Tibial nerve (tissue), 4 donors: Measurements from ENCODE around the gene RBMS3. TPM values are rescaled to one million over a fixed set of nuclear protein-coding genes. Genes with fewer than 3 reads are reported as not detected.

Experiments
- DNase-seq, 2 donors: peaks; one replicate each; pipeline ENCODE4 v3.0.0-alpha.2; 2019; ENCODE audit warnings: low spot score in 2 of 2
- H3K27ac ChIP-seq, 4 donors: fragments of 200-600 bp; sonication (generic) in 3 of 4; one replicate each; pipeline ENCODE4 v1.5.1; 2017 to 2019; ENCODE audit warnings: mild to moderate bottlenecking in 1 of 4
- H3K27me3 ChIP-seq, 2 donors: fragments of 200-600 bp; sonication (generic) in 1 of 2; one replicate each; pipeline versions ENCODE4 v1.5.1 to v1.6.0; 2017 to 2019
- H3K36me3 ChIP-seq, 3 donors: fragments of 200-600 bp; sonication (generic); one replicate each; pipeline ENCODE4 v1.5.1; 2018 to 2019
- H3K4me1 ChIP-seq, 4 donors: fragments of 200-600 bp; sonication (generic) in 3 of 4; one replicate each; pipeline ENCODE4 v1.5.1; 2017 to 2019
- H3K4me3 ChIP-seq, 4 donors: fragments of 200-600 bp; sonication (generic) in 3 of 4; one replicate each; pipeline ENCODE4 v1.5.1; 2017 to 2019; ENCODE audit warnings: mild to moderate bottlenecking in 1 of 4, moderate library complexity in 1 of 4
- H3K9me3 ChIP-seq, 4 donors: fragments of 200-600 bp; sonication (generic) in 3 of 4; one replicate each; pipeline ENCODE4 v1.5.1; 2017 to 2019
- EP300 ChIP-seq, 2 donors: sonication (generic); formaldehyde crosslinking; IDR thresholded peaks; one replicate each; pipeline ENCODE4 v1.6.1; 2017; ENCODE audit warnings: antibody characterized with exemption in 2 of 2, mild to moderate bottlenecking in 1 of 2
- POLR2A ChIP-seq, 2 donors: fragments of 450-650 bp; IDR thresholded peaks; one replicate each; pipeline ENCODE4 v1.6.1; 2017; ENCODE audit warnings: antibody characterized with exemption in 2 of 2, mild to moderate bottlenecking in 2 of 2, moderate library complexity in 2 of 2
- WGBS, 2 donors: methylation state at CpG; one replicate each; pipeline ENCODE4 v1.1.5; 2018; 5-methylcytosine and 5-hydroxymethylcytosine counted together
- total RNA-seq, 4 donors: library from RNA; depleted of rRNA; stranded (reverse); fragments of >200 nt; gene quantifications; one replicate each; pipeline ENCODE4 v1.1.0, GENCODE V29; 2016
- TF ChIP-seq, protein P1 (sequence below), 5 experiments: fragments of 200-600 bp in 3 of 5; fragments of 450-650 bp in 2 of 5; sonication (generic) in 3 of 5; IDR thresholded peaks; one replicate each; pipeline ENCODE4 v1.5.1; 2016 to 2019; ENCODE audit warnings: antibody characterized with exemption in 5 of 5, mild to moderate bottlenecking in 3 of 5, moderate library complexity in 2 of 5

Gene RBMS3
- total RNA-seq, 4 donors from 2014 or later = 157 to 175 (median 161) TPM

DNA sequence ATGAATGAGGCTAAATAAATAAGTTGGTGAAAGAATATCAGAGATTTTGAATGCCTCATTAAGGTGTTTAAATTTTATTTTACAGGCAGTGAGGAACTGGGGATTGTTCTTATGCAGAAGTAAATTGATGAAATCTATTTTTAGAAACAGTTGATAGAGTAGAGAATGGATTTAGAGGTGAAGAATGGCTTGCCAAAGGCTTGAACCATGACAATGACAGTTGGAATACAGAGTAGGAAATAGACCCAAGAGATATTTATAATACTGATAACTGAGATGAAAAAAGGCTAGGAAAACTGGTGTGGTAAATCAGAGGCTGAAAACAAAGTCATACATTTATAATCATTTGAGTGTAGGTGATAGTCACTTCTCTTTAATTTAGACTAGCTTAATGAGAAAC, 39.0 kb upstream of the RBMS3 start:
- H3K4me1 ChIP-seq = peaks cover 0 to 3% (median 0%) of the 10 kb centered on the region in 4 donors
- no peak overlapping the region for H3K4me3 ChIP-seq
- no peak overlapping the region for H3K27ac ChIP-seq
- no peaks in the 10 kb centered on the region for H3K27me3 ChIP-seq
- peaks cover 0 to 8% (median 0%) of the 10 kb centered on the region in 4 donors for H3K9me3 ChIP-seq
- no peaks in the 10 kb centered on the region for H3K36me3 ChIP-seq
- no peak for DNase-seq
- TF ChIP-seq POLR2A (IDR thresholded peaks at IDR 0.05) (no peak), EP300 (IDR thresholded peaks at IDR 0.05) (no peak)
- TF ChIP-seq, protein P1, sequence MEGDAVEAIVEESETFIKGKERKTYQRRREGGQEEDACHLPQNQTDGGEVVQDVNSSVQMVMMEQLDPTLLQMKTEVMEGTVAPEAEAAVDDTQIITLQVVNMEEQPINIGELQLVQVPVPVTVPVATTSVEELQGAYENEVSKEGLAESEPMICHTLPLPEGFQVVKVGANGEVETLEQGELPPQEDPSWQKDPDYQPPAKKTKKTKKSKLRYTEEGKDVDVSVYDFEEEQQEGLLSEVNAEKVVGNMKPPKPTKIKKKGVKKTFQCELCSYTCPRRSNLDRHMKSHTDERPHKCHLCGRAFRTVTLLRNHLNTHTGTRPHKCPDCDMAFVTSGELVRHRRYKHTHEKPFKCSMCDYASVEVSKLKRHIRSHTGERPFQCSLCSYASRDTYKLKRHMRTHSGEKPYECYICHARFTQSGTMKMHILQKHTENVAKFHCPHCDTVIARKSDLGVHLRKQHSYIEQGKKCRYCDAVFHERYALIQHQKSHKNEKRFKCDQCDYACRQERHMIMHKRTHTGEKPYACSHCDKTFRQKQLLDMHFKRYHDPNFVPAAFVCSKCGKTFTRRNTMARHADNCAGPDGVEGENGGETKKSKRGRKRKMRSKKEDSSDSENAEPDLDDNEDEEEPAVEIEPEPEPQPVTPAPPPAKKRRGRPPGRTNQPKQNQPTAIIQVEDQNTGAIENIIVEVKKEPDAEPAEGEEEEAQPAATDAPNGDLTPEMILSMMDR (IDR thresholded peaks at IDR 0.05) = no peak

DNA sequence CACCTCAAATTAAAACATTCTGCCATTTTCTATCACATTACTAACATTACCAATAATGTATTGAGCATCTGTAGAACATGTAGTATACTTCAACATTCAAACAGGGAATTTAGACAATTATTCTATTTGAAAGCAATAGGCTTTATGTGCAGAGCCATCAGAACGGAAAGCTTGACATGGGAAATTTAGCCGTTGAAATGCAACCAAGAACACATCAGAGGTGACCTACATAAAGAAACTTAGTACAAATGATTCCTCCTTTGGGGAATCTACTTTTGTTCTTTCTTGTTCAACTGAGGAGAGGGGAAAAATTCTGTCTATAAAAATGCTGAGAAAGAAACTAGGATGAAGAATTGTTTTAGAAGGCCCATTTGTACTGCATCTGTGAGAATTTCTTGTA, 38.6 kb upstream of the RBMS3 start:
- H3K36me3 ChIP-seq = no peaks in the 10 kb centered on the region
- H3K27me3 ChIP-seq = no peaks in the 10 kb centered on the region
- TF ChIP-seq POLR2A (IDR thresholded peaks at IDR 0.05) (no peak), EP300 (IDR thresholded peaks at IDR 0.05) (no peak)
- TF ChIP-seq, protein P1 (IDR thresholded peaks at IDR 0.05) = no peak
- H3K4me3 ChIP-seq = no peak overlapping the region
- no peak for DNase-seq
- peaks cover 0 to 8% (median 0%) of the 10 kb centered on the region in 4 donors for H3K9me3 ChIP-seq
- 40 to 49% methylated on average over 2 of the region's 2 CpGs for WGBS, 2 donors
- H3K4me1 ChIP-seq = peaks cover 0 to 3% (median 0%) of the 10 kb centered on the region in 4 donors
- no peak overlapping the region for H3K27ac ChIP-seq

DNA sequence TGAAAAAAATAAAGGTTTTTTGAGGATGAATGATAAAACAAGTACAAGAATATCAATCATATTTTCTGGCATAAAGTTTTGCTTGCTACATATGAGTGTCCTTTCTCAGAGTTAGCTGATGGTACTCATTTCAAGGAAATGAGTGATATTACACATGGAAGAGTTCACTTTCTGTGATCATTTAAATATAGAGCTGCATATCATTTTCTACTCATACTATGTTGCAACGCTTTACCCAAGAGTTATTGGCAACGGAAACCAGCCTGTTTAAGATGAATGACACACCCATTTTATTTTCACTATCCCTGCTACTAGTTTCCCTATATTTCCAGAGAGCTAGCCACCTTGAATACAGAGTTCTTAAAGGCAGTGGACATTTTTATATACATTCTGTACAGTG, 35.4 kb upstream of the RBMS3 start:
- no peaks in the 10 kb centered on the region for H3K36me3 ChIP-seq
- no peaks in the 10 kb centered on the region for H3K4me1 ChIP-seq
- no peak overlapping the region for H3K4me3 ChIP-seq
- H3K9me3 ChIP-seq = peaks cover 0 to 8% (median 0%) of the 10 kb centered on the region in 4 donors
- H3K27me3 ChIP-seq = no peaks in the 10 kb centered on the region
- no peak overlapping the region for H3K27ac ChIP-seq
- WGBS, 2 donors = 86 to 88% methylated on average over 2 of the region's 2 CpGs
- no peak for DNase-seq
- TF ChIP-seq, protein P1 (IDR thresholded peaks at IDR 0.05) = no peak
- TF ChIP-seq POLR2A (IDR thresholded peaks at IDR 0.05) = no peak
- no peak for TF ChIP-seq EP300 (IDR thresholded peaks at IDR 0.05)

DNA sequence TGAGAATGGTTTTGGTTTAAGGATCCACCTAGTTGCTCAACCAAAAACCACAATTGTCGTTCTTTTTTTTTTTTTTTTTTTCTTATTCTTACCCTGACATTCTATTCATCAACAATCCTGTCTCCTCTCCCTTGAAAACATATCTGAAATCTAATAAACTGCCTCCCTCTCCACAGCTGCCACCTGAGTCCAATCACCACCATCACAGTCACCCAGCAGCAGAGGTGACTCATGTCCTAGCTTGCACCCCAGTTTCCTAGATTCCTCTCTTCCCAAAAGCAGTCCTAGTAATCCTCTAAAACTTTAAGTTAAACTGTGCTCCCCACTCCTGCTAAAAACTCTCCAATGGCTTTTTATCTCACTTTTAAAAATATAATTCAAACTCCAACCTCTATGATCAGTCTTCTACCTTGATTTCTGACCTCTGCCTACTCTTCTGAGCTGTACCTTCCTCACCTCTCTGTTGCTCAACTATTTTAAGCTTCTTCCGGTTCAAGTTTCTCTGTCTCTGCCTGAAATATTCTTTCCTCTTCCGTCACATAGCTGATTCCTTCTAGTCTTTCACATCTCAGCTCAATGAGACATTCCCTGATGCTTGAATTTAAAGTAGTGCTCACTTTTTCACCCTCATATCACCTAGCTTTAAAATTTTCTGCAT, 33.7 kb upstream of the RBMS3 start:
- Histone ChIP-seq H3K9me3 (no peaks in the 10 kb centered on the region), H3K4me1 (no peaks in the 10 kb centered on the region), H3K36me3 (no peaks in the 10 kb centered on the region), H3K27me3 (no peaks in the 10 kb centered on the region), H3K27ac (no peak overlapping the region), H3K4me3 (no peak overlapping the region)
- WGBS, 2 donors = 89 to 99% methylated on average over 3 of the region's 3 CpGs
- TF ChIP-seq POLR2A (IDR thresholded peaks at IDR 0.05) = no peak
- TF ChIP-seq, protein P1 (IDR thresholded peaks at IDR 0.05) = no peak
- no peak for TF ChIP-seq EP300 (IDR thresholded peaks at IDR 0.05)
- DNase-seq = no peak

DNA sequence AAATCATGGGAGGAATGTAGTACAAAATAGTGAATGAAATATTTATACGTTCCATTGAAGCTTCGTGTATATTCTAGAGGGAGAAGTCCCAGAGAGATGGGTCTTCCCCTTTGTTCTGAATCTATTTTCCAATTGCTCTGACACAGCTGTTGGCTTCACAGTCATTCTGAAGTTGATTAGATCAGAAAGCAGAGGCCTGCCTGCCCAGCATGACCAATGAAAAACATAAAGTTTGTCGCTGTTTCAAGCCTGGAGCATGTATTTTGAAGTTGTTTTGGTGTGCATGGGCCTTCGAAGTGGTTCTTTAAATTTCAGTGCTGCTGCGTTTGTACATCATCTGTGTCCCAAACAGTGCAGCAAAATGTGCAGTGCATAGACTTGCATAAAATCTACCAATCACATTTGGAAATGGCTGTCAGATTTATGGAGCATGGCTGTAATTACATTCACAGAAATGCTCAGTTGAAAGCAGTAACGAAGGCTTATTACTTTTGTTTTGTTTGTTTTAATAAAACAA, 31.0 kb upstream of the RBMS3 start:
- H3K4me1 ChIP-seq = no peaks in the 10 kb centered on the region
- no peak overlapping the region for H3K4me3 ChIP-seq
- H3K27ac ChIP-seq = no peak overlapping the region
- no peaks in the 10 kb centered on the region for H3K9me3 ChIP-seq
- WGBS, 2 donors = 72 to 83% methylated on average over 6 of the region's 6 CpGs
- DNase-seq = no peak
- no peaks in the 10 kb centered on the region for H3K36me3 ChIP-seq
- no peaks in the 10 kb centered on the region for H3K27me3 ChIP-seq
- TF ChIP-seq EP300 (IDR thresholded peaks at IDR 0.05) (no peak), POLR2A (IDR thresholded peaks at IDR 0.05) (no peak)
- TF ChIP-seq, protein P1 (IDR thresholded peaks at IDR 0.05) = no peak
